NB4 (cell line): ENCODE results near the gene KCNQ5.
"Not testable (repeated sequence)": the region's sequence is repeated elsewhere in the genome, so short reads cannot be mapped to it uniquely, and the experiment has no call there.

Experiments
- DNase-seq: peaks from one replicate; pipeline ENCODE4 v3.0.0; 2010; ENCODE audit warnings: low read depth
- H3K4me3 ChIP-seq: one replicate; pipeline ENCODE4 v1.5.1; 2011; ENCODE audit warnings: mild to moderate bottlenecking, low read depth, low read length, moderate library complexity
- CTCF ChIP-seq: IDR thresholded peaks from one replicate; pipeline ENCODE4 v1.5.1; 2012; ENCODE audit warnings: low read depth, low read length
- MAX ChIP-seq: IDR thresholded peaks from 2 replicates; pipeline ENCODE4 v1.6.1; 2011; ENCODE audit warnings: low read depth, low read length
- MYC ChIP-seq: IDR thresholded peaks from 2 replicates; pipeline ENCODE4 v1.6.1; 2011; ENCODE audit warnings: low read depth, low read length
- POLR2A ChIP-seq: IDR thresholded peaks from 2 replicates; pipeline ENCODE4 v1.6.1; 2011; ENCODE audit warnings: mild to moderate bottlenecking; ENCODE audit not compliant: insufficient read length; ENCODE audit errors: extremely low read depth

The KCNQ5 gene

GRCh38 chr6:72894091-72894490 is 272.2 kb downstream of the KCNQ5 start:
- TF ChIP-seq POLR2A (no peak), MAX (no peak), CTCF (no peak), MYC (no peak)
- DNase-seq = no peak
- no peak overlapping the region for H3K4me3 ChIP-seq

GRCh38 chr6:72898313-72898712 is 276.4 kb downstream of the KCNQ5 start:
- not testable (repeated sequence) for H3K4me3 ChIP-seq, DNase-seq

- H3K4me3 ChIP-seq = no peak overlapping the region
- no peak for TF ChIP-seq MYC
- no peak for TF ChIP-seq POLR2A
- TF ChIP-seq MAX = no peak
- no peak for TF ChIP-seq CTCF
- no peak for DNase-seq
Measured at GRCh38 chr6:72905705-72906478, 284.0 kb downstream of the KCNQ5 start.

- TF ChIP-seq MAX (no peak), CTCF (no peak), POLR2A (no peak), MYC (no peak)
- no peak overlapping the region for H3K4me3 ChIP-seq
- peak; percentile 20 for DNase-seq
Measured at GRCh38 chr6:72911463-72912155, 289.7 kb downstream of the KCNQ5 start.

GRCh38 chr6:72913797-72914196 is 291.9 kb downstream of the KCNQ5 start:
- H3K4me3 ChIP-seq = no peak overlapping the region
- DNase-seq = no peak
- TF ChIP-seq MAX (no peak), CTCF (no peak), POLR2A (no peak), MYC (no peak)

GRCh38 chr6:72916298-72916697 is 294.4 kb downstream of the KCNQ5 start:
- no peak overlapping the region for H3K4me3 ChIP-seq
- TF ChIP-seq POLR2A (no peak), MYC (no peak), CTCF (no peak), MAX (no peak)
- no peak for DNase-seq
